GM23248 (cell line): ENCODE measurements around the gene PAPOLA.

Experiments
- EZH2 ChIP-seq: fragments of 200-600 bp; sonication (generic); IDR thresholded peaks from 2 replicates; pipeline ENCODE4 v1.6.1; 2018; ENCODE audit warnings: antibody characterized with exemption, mild to moderate bottlenecking; ENCODE audit not compliant: insufficient read depth, poor library complexity, severe bottlenecking
- EZH2phosphoT487 ChIP-seq: fragments of 200-600 bp; sonication (generic); IDR thresholded peaks from 2 replicates; pipeline ENCODE4 v1.6.1; 2018; ENCODE audit warnings: antibody characterized with exemption, moderate library complexity, mild to moderate bottlenecking, low read depth; ENCODE audit not compliant: insufficient read depth

DNA sequence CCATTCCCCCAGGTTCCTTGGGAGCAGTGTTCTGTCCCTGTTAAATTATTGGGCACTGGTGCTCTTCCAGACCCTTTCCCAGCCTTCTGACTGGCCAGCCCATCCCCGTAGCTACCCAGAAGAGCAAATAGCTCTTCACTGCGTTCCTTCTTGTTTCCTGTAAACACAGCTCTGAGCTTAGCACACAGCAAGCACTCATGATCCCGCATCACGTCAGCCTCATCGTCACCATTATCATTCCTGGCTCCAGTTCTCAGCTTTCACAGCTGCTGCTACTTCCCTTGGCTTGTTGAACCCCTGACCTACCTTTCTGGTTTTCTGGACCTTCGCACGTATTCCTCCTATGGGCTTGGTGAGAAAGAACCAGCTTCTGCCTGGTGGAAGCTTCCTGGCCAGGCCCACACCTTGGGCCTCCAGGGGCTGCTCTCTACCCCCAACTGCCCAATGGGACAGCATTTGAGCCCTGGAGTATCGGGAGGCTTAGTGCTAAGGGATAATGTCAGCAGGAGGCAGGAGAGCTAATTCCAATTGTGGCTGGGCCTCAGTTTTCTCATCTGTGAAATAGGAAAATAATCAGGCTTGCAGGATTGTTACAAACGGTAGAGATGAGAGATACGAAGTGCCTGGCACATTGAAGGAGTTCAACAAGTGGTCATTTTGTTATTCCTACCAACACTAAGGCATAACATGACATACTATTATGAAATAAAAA is 22.6 kb upstream of the PAPOLA start:
- TF ChIP-seq EZH2phosphoT487 = no peak
- TF ChIP-seq EZH2 = no peak
